ENCODE results near the gene IMP4.
A peak's percentile ranks its signal among the peaks of the same experiment; 100 is the strongest.

Gene IMP4

DNA sequence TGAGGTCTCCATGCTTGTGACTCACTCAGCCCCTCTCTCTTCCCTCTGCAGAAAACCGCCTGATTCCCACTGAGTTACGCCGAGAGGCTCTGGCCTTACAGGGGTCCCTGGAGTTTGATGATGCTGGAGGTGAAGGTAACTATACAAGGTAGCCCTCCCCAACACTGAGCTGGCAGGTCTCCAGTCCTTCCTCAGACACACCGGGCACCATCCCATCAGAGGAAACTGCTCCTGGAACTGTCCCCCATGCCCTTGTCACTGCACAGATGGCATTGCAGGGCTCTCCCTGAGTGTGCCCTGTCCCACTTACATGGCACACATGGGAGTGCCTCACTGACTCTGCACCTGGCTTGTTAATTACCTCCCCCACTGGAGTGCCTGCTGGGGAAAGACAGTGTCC, 1.9 kb downstream of the IMP4 start:
- Histone ChIP-seq H3K4me2 (ENCODE audit: low read length) (peak overlapping the region; percentile 97), H3K9me2 (replicated peaks; ENCODE audit: control insufficient read depth, low read length) (no peaks in the 10 kb centered on the region), H3F3A (ENCODE audit: control insufficient read depth, insufficient read depth) (peaks cover 62% of the 10 kb centered on the region), H4K20me1 (ENCODE audit: control insufficient read depth, insufficient read depth, low read depth, low read length) (no peaks in the 10 kb centered on the region), H3K27ac (ENCODE audit: low read depth, low read length) (peak overlapping the region; percentile 99), H3K79me2 (ENCODE audit: control insufficient read depth, low read length) (peaks cover 92% of the 10 kb centered on the region), H3K36me3 (ENCODE audit: control insufficient read depth, low read length) (peaks cover 90% of the 10 kb centered on the region), H3K4me1 (ENCODE audit: control insufficient read depth, low read length) (peaks cover 73% of the 10 kb centered on the region), H3K27me3 (ENCODE audit: control insufficient read depth, low read length) (no peaks in the 10 kb centered on the region), H3K9me3 (ENCODE audit: control insufficient read depth, insufficient read depth, low read length) (no peaks in the 10 kb centered on the region), H3K4me3 (ENCODE audit: low read length) (peak overlapping the region; percentile 86)
- TF ChIP-seq, protein P1, sequence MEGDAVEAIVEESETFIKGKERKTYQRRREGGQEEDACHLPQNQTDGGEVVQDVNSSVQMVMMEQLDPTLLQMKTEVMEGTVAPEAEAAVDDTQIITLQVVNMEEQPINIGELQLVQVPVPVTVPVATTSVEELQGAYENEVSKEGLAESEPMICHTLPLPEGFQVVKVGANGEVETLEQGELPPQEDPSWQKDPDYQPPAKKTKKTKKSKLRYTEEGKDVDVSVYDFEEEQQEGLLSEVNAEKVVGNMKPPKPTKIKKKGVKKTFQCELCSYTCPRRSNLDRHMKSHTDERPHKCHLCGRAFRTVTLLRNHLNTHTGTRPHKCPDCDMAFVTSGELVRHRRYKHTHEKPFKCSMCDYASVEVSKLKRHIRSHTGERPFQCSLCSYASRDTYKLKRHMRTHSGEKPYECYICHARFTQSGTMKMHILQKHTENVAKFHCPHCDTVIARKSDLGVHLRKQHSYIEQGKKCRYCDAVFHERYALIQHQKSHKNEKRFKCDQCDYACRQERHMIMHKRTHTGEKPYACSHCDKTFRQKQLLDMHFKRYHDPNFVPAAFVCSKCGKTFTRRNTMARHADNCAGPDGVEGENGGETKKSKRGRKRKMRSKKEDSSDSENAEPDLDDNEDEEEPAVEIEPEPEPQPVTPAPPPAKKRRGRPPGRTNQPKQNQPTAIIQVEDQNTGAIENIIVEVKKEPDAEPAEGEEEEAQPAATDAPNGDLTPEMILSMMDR (IDR thresholded peaks at IDR 0.05; ENCODE audit: low read depth, low read length, poor library complexity, severe bottlenecking), result no peak
- no peak for TF ChIP-seq EZH2phosphoT487 (IDR thresholded peaks at IDR 0.05; ENCODE audit: borderline replicate concordance, low read length)

DNA sequence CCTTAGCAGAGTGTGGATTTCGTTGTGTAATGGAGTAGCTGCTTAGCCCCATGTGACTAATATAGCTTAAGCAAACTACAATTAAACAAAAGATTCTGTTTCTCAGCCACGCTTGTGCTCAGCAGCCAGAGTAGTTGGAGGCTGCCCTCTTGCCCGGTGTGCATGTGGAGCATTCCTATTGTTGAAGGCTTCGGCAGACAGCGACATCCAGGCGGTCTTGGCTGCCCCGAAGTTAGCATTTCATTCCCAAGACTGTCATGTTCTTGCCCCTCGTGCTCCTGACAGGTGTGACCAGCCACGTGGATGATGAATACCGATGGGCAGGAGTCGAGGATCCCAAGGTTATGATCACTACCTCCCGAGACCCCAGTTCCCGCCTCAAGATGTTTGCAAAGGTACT, 2.4 kb downstream of the IMP4 start:
- Histone ChIP-seq H3K27me3 (ENCODE audit: control insufficient read depth, low read length) (no peaks in the 10 kb centered on the region), H3F3A (ENCODE audit: control insufficient read depth, insufficient read depth) (peaks cover 65% of the 10 kb centered on the region), H3K4me2 (ENCODE audit: low read length) (peak overlapping the region; percentile 97), H3K36me3 (ENCODE audit: control insufficient read depth, low read length) (peaks cover 87% of the 10 kb centered on the region), H3K4me3 (ENCODE audit: low read length) (peak overlapping the region; percentile 86), H3K9me2 (replicated peaks; ENCODE audit: control insufficient read depth, low read length) (no peaks in the 10 kb centered on the region), H3K9me3 (ENCODE audit: control insufficient read depth, insufficient read depth, low read length) (no peaks in the 10 kb centered on the region), H3K4me1 (ENCODE audit: control insufficient read depth, low read length) (peaks cover 71% of the 10 kb centered on the region), H3K27ac (ENCODE audit: low read depth, low read length) (peak overlapping the region; percentile 99), H3K79me2 (ENCODE audit: control insufficient read depth, low read length) (peaks cover 91% of the 10 kb centered on the region), H4K20me1 (ENCODE audit: control insufficient read depth, insufficient read depth, low read depth, low read length) (no peaks in the 10 kb centered on the region)
- TF ChIP-seq, protein P1 (IDR thresholded peaks at IDR 0.05; ENCODE audit: low read depth, low read length, poor library complexity, severe bottlenecking), result no peak
- no peak for TF ChIP-seq EZH2phosphoT487 (IDR thresholded peaks at IDR 0.05; ENCODE audit: borderline replicate concordance, low read length)

DNA sequence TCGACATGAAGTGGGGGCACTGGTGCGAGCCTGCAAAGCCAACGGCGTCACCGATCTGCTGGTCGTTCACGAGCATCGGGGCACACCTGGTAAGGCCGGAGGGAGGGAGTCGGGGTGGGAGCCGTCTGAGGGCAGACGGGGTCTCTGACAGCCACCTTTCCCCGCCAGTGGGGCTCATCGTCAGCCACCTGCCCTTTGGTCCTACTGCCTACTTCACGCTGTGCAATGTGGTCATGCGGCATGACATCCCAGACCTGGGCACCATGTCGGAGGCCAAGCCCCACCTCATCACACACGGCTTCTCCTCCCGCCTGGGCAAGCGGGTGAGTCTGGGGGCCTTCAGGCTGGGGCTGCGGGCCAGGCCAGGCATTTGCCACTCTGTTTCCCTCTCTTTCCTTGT, 2.9 kb downstream of the IMP4 start:
- Histone ChIP-seq H3K4me2 (ENCODE audit: low read length) (peak overlapping the region; percentile 97), H3K36me3 (ENCODE audit: control insufficient read depth, low read length) (peaks cover 86% of the 10 kb centered on the region), H3K4me1 (ENCODE audit: control insufficient read depth, low read length) (peaks cover 71% of the 10 kb centered on the region), H3K9me3 (ENCODE audit: control insufficient read depth, insufficient read depth, low read length) (no peaks in the 10 kb centered on the region), H4K20me1 (ENCODE audit: control insufficient read depth, insufficient read depth, low read depth, low read length) (no peaks in the 10 kb centered on the region), H3K79me2 (ENCODE audit: control insufficient read depth, low read length) (peaks cover 90% of the 10 kb centered on the region), H3K27ac (ENCODE audit: low read depth, low read length) (peak overlapping the region; percentile 99), H3K9me2 (replicated peaks; ENCODE audit: control insufficient read depth, low read length) (no peaks in the 10 kb centered on the region), H3K27me3 (ENCODE audit: control insufficient read depth, low read length) (no peaks in the 10 kb centered on the region), H3F3A (ENCODE audit: control insufficient read depth, insufficient read depth) (peaks cover 71% of the 10 kb centered on the region), H3K4me3 (ENCODE audit: low read length) (peak overlapping the region; percentile 86)
- TF ChIP-seq, protein P1 (IDR thresholded peaks at IDR 0.05; ENCODE audit: low read depth, low read length, poor library complexity, severe bottlenecking), result no peak
- no peak for TF ChIP-seq EZH2phosphoT487 (IDR thresholded peaks at IDR 0.05; ENCODE audit: borderline replicate concordance, low read length)
